SK-N-SH (cell line): Measurements from ENCODE around the gene PSMB2.

Source experiments
- EP300 ChIP-seq, 2 experiments: IDR thresholded peaks; 2 replicates each; pipeline versions ENCODE4 v1.4.0 to v1.6.1; 2012; ENCODE audit warnings: borderline replicate concordance in 1 of 2, low read depth in 1 of 2, low read length in 1 of 2
- POLR2AphosphoS5 ChIP-seq: IDR thresholded peaks from 2 replicates; pipeline ENCODE4 v1.6.1; 2012; ENCODE audit warnings: low read depth, low read length

DNA sequence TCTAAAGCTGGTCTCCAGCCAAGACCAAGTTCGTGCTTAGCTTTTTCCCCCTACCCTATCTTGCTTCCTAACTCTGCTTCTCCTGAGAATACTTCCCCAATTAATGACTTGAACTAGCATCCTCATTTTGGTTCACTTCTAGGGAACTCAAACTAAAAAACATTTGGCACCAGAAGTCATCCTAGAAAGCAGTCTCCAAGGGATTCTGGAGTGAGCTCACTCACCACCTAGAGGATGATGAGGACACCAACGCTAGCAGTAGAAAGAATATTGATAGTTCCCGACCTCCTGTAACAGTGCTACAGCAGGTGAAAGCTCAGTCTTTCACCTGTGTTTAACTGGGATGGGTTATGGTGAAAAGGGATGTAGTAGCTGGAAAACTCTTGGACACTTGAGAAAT, 4.7 kb upstream of the PSMB2 start:
- TF ChIP-seq EP300 (IDR thresholded peaks at IDR 0.05; ENCODE audit: borderline replicate concordance in 1 of 2, low read depth in 1 of 2, low read length in 1 of 2) (no peak), POLR2AphosphoS5 (no peak)
